ENCODE data around the gene PLPP1. TPM values are rescaled to one million over a fixed set of nuclear protein-coding genes. Genes with fewer than 3 reads are reported as not detected.
"Not testable (repeated sequence)": the region's sequence is repeated elsewhere in the genome, so short reads cannot be mapped to it uniquely, and the experiment has no call there.

The PLPP1 gene
- total and polyA plus RNA-seq, 4 donors, result 51.8 to 84.6 (median 59.1) TPM

DNA sequence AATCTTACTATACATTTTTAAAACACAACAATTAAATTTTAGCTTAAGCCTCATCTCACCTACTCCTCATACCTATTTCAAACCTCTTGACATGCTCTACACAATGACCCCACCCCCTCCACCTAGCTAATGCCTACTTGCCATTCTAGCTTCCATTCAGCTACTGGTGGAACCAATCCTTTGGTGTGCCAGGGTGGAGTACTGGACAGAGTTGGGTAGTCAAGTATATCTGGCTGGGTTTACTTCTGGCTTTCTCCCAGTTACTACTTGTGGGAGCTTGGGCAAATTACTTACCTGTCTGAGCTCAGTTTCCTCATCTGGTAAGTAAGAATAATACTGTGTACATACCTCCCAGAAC is 24.3 kb downstream of the PLPP1 start:
- no peak overlapping the region for H3K4me3 ChIP-seq (ENCODE audit: low read depth, low read length)
- no peaks in the 10 kb centered on the region for H3K27me3 ChIP-seq (ENCODE audit: control insufficient read depth, insufficient read depth, low read length)
- peaks cover 4% of the 10 kb centered on the region for H3K4me1 ChIP-seq (ENCODE audit: control insufficient read depth, insufficient read depth, low read length)
- H3K9me3 ChIP-seq (ENCODE audit: control insufficient read depth, insufficient read depth, low read length), result no peaks in the 10 kb centered on the region
- no peak for DNase-seq (ENCODE audit: low read depth in 4 of 6, low spot score in 6 of 6)
- no peaks in the 10 kb centered on the region for H3K36me3 ChIP-seq (ENCODE audit: control insufficient read depth, insufficient read depth, low read length)
- no peak overlapping the region for H3K27ac ChIP-seq (ENCODE audit: low read depth, low read length)

DNA sequence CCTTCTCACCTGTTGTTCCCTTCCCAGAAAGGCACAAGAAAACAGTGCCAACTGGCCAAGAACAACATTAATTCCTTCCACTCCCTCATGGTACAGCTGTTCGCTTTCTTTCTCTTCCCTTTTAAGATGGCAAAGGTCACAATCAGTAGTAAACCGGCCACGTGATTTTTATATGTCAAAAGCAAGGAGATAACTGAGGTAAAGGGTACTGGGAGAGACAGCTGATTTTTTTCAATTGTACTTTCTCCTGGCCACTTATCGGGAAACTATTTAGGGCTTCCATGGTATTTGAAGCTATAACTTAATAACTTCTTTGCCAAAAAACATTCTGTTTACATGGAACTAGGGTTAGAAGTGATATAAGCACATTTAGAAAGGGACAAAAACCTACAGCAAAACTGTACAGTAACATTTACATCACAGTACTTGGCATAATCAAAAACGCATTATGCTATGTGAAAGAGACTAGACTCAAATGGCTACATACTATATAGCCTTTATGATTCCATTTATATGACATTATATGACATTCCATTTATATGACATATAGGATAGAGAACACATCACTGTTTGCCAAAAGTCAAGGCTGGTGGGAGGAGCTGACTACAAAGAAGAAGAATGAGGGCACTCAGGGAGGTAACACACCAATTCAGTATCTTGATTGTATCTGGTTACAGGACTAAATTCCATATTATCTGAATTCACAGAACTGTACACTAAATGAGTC is 24.8 kb downstream of the PLPP1 start:
- no peaks in the 10 kb centered on the region for H3K36me3 ChIP-seq (ENCODE audit: control insufficient read depth, insufficient read depth, low read length)
- no peak overlapping the region for H3K27ac ChIP-seq (ENCODE audit: low read depth, low read length)
- H3K27me3 ChIP-seq (ENCODE audit: control insufficient read depth, insufficient read depth, low read length), result no peaks in the 10 kb centered on the region
- WGBS (ENCODE audit: insufficient coverage), result no CpG with 5 or more reads among the region's 5 CpGs
- no peak for DNase-seq (ENCODE audit: low read depth in 4 of 6, low spot score in 6 of 6)
- H3K9me3 ChIP-seq (ENCODE audit: control insufficient read depth, insufficient read depth, low read length), result no peaks in the 10 kb centered on the region
- H3K4me3 ChIP-seq (ENCODE audit: low read depth, low read length), result no peak overlapping the region
- H3K4me1 ChIP-seq (ENCODE audit: control insufficient read depth, insufficient read depth, low read length), result peaks cover 4% of the 10 kb centered on the region

- no peaks in the 10 kb centered on the region for H3K9me3 ChIP-seq (ENCODE audit: control insufficient read depth, insufficient read depth, low read length)
- H3K4me1 ChIP-seq (ENCODE audit: control insufficient read depth, insufficient read depth, low read length), result peaks cover 4% of the 10 kb centered on the region
- H3K27ac ChIP-seq (ENCODE audit: low read depth, low read length), result no peak overlapping the region
- no peak overlapping the region for H3K4me3 ChIP-seq (ENCODE audit: low read depth, low read length)
- no peak for DNase-seq (ENCODE audit: low read depth in 4 of 6, low spot score in 6 of 6)
- H3K27me3 ChIP-seq (ENCODE audit: control insufficient read depth, insufficient read depth, low read length), result no peaks in the 10 kb centered on the region
- H3K36me3 ChIP-seq (ENCODE audit: control insufficient read depth, insufficient read depth, low read length), result no peaks in the 10 kb centered on the region
- no CpG with 5 or more reads among the region's 1 CpG for WGBS (ENCODE audit: insufficient coverage)
Observed at GRCh38 chr5:55509097-55509496, 25.7 kb downstream of the PLPP1 start.

- H3K27ac ChIP-seq (ENCODE audit: low read depth, low read length), result no peak overlapping the region
- no peaks in the 10 kb centered on the region for H3K9me3 ChIP-seq (ENCODE audit: control insufficient read depth, insufficient read depth, low read length)
- DNase-seq (ENCODE audit: low read depth in 4 of 6, low spot score in 6 of 6), result no peak
- peaks cover 4% of the 10 kb centered on the region for H3K4me1 ChIP-seq (ENCODE audit: control insufficient read depth, insufficient read depth, low read length)
- no peak overlapping the region for H3K4me3 ChIP-seq (ENCODE audit: low read depth, low read length)
- no peaks in the 10 kb centered on the region for H3K27me3 ChIP-seq (ENCODE audit: control insufficient read depth, insufficient read depth, low read length)
- 89% methylated on average over 2 of the region's 2 CpGs for WGBS (ENCODE audit: insufficient coverage)
- H3K36me3 ChIP-seq (ENCODE audit: control insufficient read depth, insufficient read depth, low read length), result no peaks in the 10 kb centered on the region
Observed at GRCh38 chr5:55507574-55507973, 27.2 kb downstream of the PLPP1 start.

GRCh38 chr5:55505711-55506110 is 29.1 kb downstream of the PLPP1 start:
- H3K9me3 ChIP-seq (ENCODE audit: control insufficient read depth, insufficient read depth, low read length); H3K36me3 ChIP-seq (ENCODE audit: control insufficient read depth, insufficient read depth, low read length); H3K27ac ChIP-seq (ENCODE audit: low read depth, low read length); DNase-seq (ENCODE audit: low read depth in 4 of 6, low spot score in 6 of 6); H3K4me1 ChIP-seq (ENCODE audit: control insufficient read depth, insufficient read depth, low read length); H3K4me3 ChIP-seq (ENCODE audit: low read depth, low read length); H3K27me3 ChIP-seq (ENCODE audit: control insufficient read depth, insufficient read depth, low read length): not testable (repeated sequence)
- WGBS (ENCODE audit: insufficient coverage), result 95% methylated on average over 2 of the region's 6 CpGs

DNA sequence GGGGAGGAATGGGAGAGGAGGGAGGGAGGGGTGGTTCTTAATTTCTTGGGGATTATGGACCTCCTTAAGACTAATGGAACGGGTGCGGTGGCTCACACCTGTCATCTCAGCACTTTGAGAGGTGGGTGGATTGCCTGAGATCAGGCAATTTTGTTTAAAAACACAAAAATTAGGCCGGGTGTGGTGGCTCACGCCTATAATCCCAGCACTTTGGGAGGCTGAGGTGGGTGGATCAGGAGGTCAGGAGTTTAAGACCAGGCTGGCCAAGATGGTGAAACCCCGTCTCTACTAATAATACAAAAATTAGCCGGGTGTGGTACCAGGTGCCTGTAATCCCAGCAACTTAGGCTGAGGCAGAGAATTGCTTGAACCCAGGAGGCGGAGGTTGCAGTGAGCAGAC is 30.8 kb downstream of the PLPP1 start:
- 84% methylated on average over 5 of the region's 7 CpGs for WGBS (ENCODE audit: insufficient coverage)
- not testable (repeated sequence) for H3K36me3 ChIP-seq (ENCODE audit: control insufficient read depth, insufficient read depth, low read length); H3K9me3 ChIP-seq (ENCODE audit: control insufficient read depth, insufficient read depth, low read length); H3K4me3 ChIP-seq (ENCODE audit: low read depth, low read length); H3K27ac ChIP-seq (ENCODE audit: low read depth, low read length); H3K4me1 ChIP-seq (ENCODE audit: control insufficient read depth, insufficient read depth, low read length); DNase-seq (ENCODE audit: low read depth in 4 of 6, low spot score in 6 of 6); H3K27me3 ChIP-seq (ENCODE audit: control insufficient read depth, insufficient read depth, low read length)

GRCh38 chr5:55502759-55503158 is 32.0 kb downstream of the PLPP1 start:
- Histone ChIP-seq H3K27me3 (ENCODE audit: control insufficient read depth, insufficient read depth, low read length) (no peaks in the 10 kb centered on the region), H3K27ac (ENCODE audit: low read depth, low read length) (no peak overlapping the region), H3K4me1 (ENCODE audit: control insufficient read depth, insufficient read depth, low read length) (peaks cover 6% of the 10 kb centered on the region), H3K36me3 (ENCODE audit: control insufficient read depth, insufficient read depth, low read length) (no peaks in the 10 kb centered on the region), H3K9me3 (ENCODE audit: control insufficient read depth, insufficient read depth, low read length) (no peaks in the 10 kb centered on the region), H3K4me3 (ENCODE audit: low read depth, low read length) (no peak overlapping the region)
- no peak for DNase-seq (ENCODE audit: low read depth in 4 of 6, low spot score in 6 of 6)
- 88% methylated on average over 2 of the region's 3 CpGs for WGBS (ENCODE audit: insufficient coverage)

DNA sequence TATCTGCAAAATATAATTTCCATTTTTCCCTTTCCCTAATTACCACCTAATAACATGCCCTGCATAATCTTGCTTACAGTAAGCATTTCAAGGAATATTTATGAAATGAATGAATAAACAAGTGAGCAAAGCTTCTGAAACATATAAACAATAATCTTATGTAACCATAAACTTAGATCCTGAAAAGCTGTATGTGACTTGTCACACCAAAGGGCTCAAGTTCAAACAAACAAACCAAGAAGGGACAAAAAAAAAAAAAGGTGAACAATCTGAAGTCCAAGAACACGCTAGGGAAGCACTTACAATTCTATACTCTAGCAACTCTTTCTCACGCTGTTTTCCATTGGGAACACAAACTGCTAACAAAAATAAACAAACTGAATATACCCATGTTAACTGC is 36.3 kb downstream of the PLPP1 start:
- Histone ChIP-seq H3K4me3 (ENCODE audit: low read depth, low read length) (no peak overlapping the region), H3K27me3 (ENCODE audit: control insufficient read depth, insufficient read depth, low read length) (no peaks in the 10 kb centered on the region), H3K9me3 (ENCODE audit: control insufficient read depth, insufficient read depth, low read length) (no peaks in the 10 kb centered on the region), H3K36me3 (ENCODE audit: control insufficient read depth, insufficient read depth, low read length) (no peaks in the 10 kb centered on the region), H3K27ac (ENCODE audit: low read depth, low read length) (no peak overlapping the region), H3K4me1 (ENCODE audit: control insufficient read depth, insufficient read depth, low read length) (peaks cover 5% of the 10 kb centered on the region)
- no peak for DNase-seq (ENCODE audit: low read depth in 4 of 6, low spot score in 6 of 6)
- no CpG with 5 or more reads among the region's 2 CpGs for WGBS (ENCODE audit: insufficient coverage)

DNA sequence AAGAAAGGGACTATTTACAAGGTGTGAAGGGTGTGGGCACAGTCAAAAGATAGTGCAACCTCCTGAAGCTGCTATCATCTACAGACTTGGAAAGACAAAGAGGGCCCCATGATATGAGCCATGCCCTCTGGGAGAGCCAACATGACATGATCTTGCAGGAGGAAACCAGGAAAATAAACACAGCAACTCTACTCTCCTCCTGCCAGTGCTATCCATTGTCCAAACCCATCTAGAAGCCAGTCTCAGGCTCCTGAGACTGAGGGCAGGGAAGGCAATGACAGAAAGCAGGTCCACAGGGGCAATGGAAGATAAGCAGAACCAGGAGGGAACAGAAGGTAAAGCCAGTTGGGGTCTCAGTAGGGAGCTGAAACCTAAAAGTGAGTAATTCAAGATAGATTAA is 37.1 kb downstream of the PLPP1 start:
- Histone ChIP-seq H3K36me3 (ENCODE audit: control insufficient read depth, insufficient read depth, low read length) (no peaks in the 10 kb centered on the region), H3K4me3 (ENCODE audit: low read depth, low read length) (no peak overlapping the region), H3K9me3 (ENCODE audit: control insufficient read depth, insufficient read depth, low read length) (no peaks in the 10 kb centered on the region), H3K27ac (ENCODE audit: low read depth, low read length) (no peak overlapping the region), H3K4me1 (ENCODE audit: control insufficient read depth, insufficient read depth, low read length) (peaks cover 5% of the 10 kb centered on the region), H3K27me3 (ENCODE audit: control insufficient read depth, insufficient read depth, low read length) (no peaks in the 10 kb centered on the region)
- DNase-seq (ENCODE audit: low read depth in 4 of 6, low spot score in 6 of 6), result no peak

- DNase-seq (ENCODE audit: low read depth in 4 of 6, low spot score in 6 of 6), result no peak
- WGBS (ENCODE audit: insufficient coverage), result no CpG with 5 or more reads among the region's 1 CpG
- no peaks in the 10 kb centered on the region for H3K9me3 ChIP-seq (ENCODE audit: control insufficient read depth, insufficient read depth, low read length)
- peaks cover 3% of the 10 kb centered on the region for H3K4me1 ChIP-seq (ENCODE audit: control insufficient read depth, insufficient read depth, low read length)
- no peak overlapping the region for H3K4me3 ChIP-seq (ENCODE audit: low read depth, low read length)
- no peaks in the 10 kb centered on the region for H3K36me3 ChIP-seq (ENCODE audit: control insufficient read depth, insufficient read depth, low read length)
- no peak overlapping the region for H3K27ac ChIP-seq (ENCODE audit: low read depth, low read length)
- no peaks in the 10 kb centered on the region for H3K27me3 ChIP-seq (ENCODE audit: control insufficient read depth, insufficient read depth, low read length)
Observed at GRCh38 chr5:55495216-55495615, 39.5 kb downstream of the PLPP1 start.

All from spinal cord (tissue), 10 donors.